H1 (cell line): ENCODE measurements around the gene FAT1. TPM values are rescaled to one million over a fixed set of nuclear protein-coding genes. Genes with fewer than 3 reads are reported as not detected.

ENCODE experiments used
- CTCF ChIA-PET: fragments of 300-600 bp; sonication (Branson Sonifier 250); formaldehyde crosslinking; loops from one replicate; lab custom pipeline; 2021; ENCODE audit not compliant: partially characterized antibody; lab: Charles Lee
- POLR2A ChIA-PET: fragments of 300-600 bp; sonication (Branson Sonifier 250); formaldehyde crosslinking; loops from one replicate; lab custom pipeline; 2021; ENCODE audit warnings: inconsistent platforms; ENCODE audit not compliant: partially characterized antibody; lab: Charles Lee
- DNase-seq, 2 experiments: peaks; one replicate each; pipeline versions ENCODE4 v3.0.0 to v3.0.0-alpha.2; 2010 to 2022; ENCODE audit warnings: low spot score in 2 of 2, low read depth in 1 of 2, mixed read lengths in 1 of 2
- FAIRE-seq: peaks from 2 replicates; lab custom pipeline; 2011; peaks lifted over from hg19 to GRCh38; lab: Jason Lieb, UNC
- H2AFZ ChIP-seq: 2 replicates; pipeline ENCODE4 v1.8.1; 2012; ENCODE audit warnings: low read length, inconsistent platforms
- H2AK5ac ChIP-seq: 2 replicates; pipeline ENCODE4 v1.6.1; 2013; ENCODE audit warnings: low read depth, low read length
- H2BK120ac ChIP-seq: replicated peaks from 2 replicates; pipeline ENCODE3; 2013; ENCODE audit warnings: low read depth, low read length, inconsistent platforms
- H2BK12ac ChIP-seq: 2 replicates; pipeline ENCODE4 v1.6.1; 2013; ENCODE audit warnings: low read depth, low read length
- H2BK15ac ChIP-seq: 2 replicates; pipeline ENCODE4 v1.6.1; 2013; ENCODE audit warnings: low read length
- H2BK20ac ChIP-seq: 2 replicates; pipeline ENCODE4 v1.6.1; 2013; ENCODE audit warnings: low read length
- H2BK5ac ChIP-seq: 2 replicates; pipeline ENCODE4 v1.6.1; 2013; ENCODE audit warnings: low read depth, low read length
- H3K14ac ChIP-seq: 2 replicates; pipeline ENCODE4 v1.6.1; 2013; ENCODE audit warnings: inconsistent platforms; ENCODE audit not compliant: insufficient read length
- H3K18ac ChIP-seq: 2 replicates; pipeline ENCODE4 v1.6.1; 2013; ENCODE audit warnings: low read length; ENCODE audit errors: extremely low read depth
- H3K23ac ChIP-seq: 2 replicates; pipeline ENCODE4 v1.6.1; 2013; ENCODE audit warnings: inconsistent platforms; ENCODE audit not compliant: insufficient read length
- H3K23me2 ChIP-seq: 2 replicates; pipeline ENCODE4 v1.6.1; 2013; ENCODE audit warnings: low read depth, low read length
- H3K27ac ChIP-seq: 2 replicates; pipeline ENCODE4 v1.6.1; 2011; ENCODE audit warnings: low read depth, low read length, inconsistent platforms
- H3K27me3 ChIP-seq, 4 experiments: replicated peaks in 1 of 4; 1 replicate in 1 of 4; 2 replicates in 3 of 4; pipeline versions ENCODE4 v1.6.1 to v1.8.1; 2011 to 2013; ENCODE audit warnings: low read length in 3 of 4, mild to moderate bottlenecking in 3 of 4, inconsistent platforms in 2 of 4, mixed read lengths in 2 of 4, moderate library complexity in 1 of 4; ENCODE audit not compliant: control insufficient read depth in 3 of 4, insufficient read depth in 3 of 4; ENCODE audit errors: extremely low read depth in 1 of 4
- H3K36me3 ChIP-seq, 4 experiments: 2 replicates each; pipeline versions ENCODE4 v1.6.1 to v1.8.1; 2011 to 2013; ENCODE audit warnings: mild to moderate bottlenecking in 4 of 4, low read length in 3 of 4, moderate library complexity in 2 of 4, control low read depth in 1 of 4, inconsistent platforms in 1 of 4; ENCODE audit not compliant: insufficient read depth in 4 of 4, control insufficient read depth in 2 of 4
- H3K4ac ChIP-seq: replicated peaks from 2 replicates; pipeline ENCODE3; 2013; ENCODE audit warnings: low read length, low read depth, mixed read lengths, inconsistent platforms; ENCODE audit not compliant: insufficient read length
- H3K4me1 ChIP-seq, 4 experiments: replicated peaks in 1 of 4; 1 replicate in 1 of 4; 2 replicates in 3 of 4; pipeline versions ENCODE4 v1.6.1 to v1.8.1; 2011 to 2013; ENCODE audit warnings: low read length in 3 of 4, inconsistent platforms in 2 of 4, mixed read lengths in 1 of 4; ENCODE audit not compliant: insufficient read depth in 4 of 4, control insufficient read depth in 3 of 4
- H3K4me2 ChIP-seq, 2 experiments: 2 replicates each; pipeline versions ENCODE4 v1.6.1 to v1.8.1; 2011 to 2013; ENCODE audit warnings: low read depth in 2 of 2, low read length in 2 of 2, control low read depth in 1 of 2, inconsistent platforms in 1 of 2, mild to moderate bottlenecking in 1 of 2; ENCODE audit not compliant: insufficient read depth in 1 of 2
- H3K4me3 ChIP-seq, 4 experiments: fragments of 200-600, 300-600 bp in 1 of 4; sonication (generic), shearing (Covaris generic), sonication (Bioruptor Twin) in 1 of 4; 2 replicates each; pipeline versions ENCODE4 v1.5.1 to v1.8.1; 2011 to 2016; ENCODE audit warnings: low read length in 4 of 4, low read depth in 3 of 4, control low read depth in 2 of 4, inconsistent platforms in 2 of 4, mild to moderate bottlenecking in 2 of 4, mixed read lengths in 1 of 4, moderate library complexity in 1 of 4; ENCODE audit not compliant: insufficient read depth in 2 of 4; ENCODE audit errors: extremely low read depth in 1 of 4
- H3K56ac ChIP-seq: replicated peaks from 2 replicates; pipeline ENCODE3; 2013; ENCODE audit warnings: low read depth, mild to moderate bottlenecking, mixed read lengths, low read length, inconsistent platforms; ENCODE audit not compliant: insufficient read length
- H3K79me1 ChIP-seq: 2 replicates; pipeline ENCODE4 v1.6.1; 2013; ENCODE audit warnings: low read depth, low read length, control low read depth
- H3K79me2 ChIP-seq, 2 experiments: 2 replicates each; pipeline versions ENCODE4 v1.6.1 to v1.8.1; 2012 to 2013; ENCODE audit warnings: low read length in 2 of 2, mild to moderate bottlenecking in 2 of 2, inconsistent platforms in 1 of 2; ENCODE audit not compliant: insufficient read depth in 2 of 2, control insufficient read depth in 1 of 2
- H3K9ac ChIP-seq, 4 experiments: replicated peaks in 1 of 4; 1 replicate in 1 of 4; 2 replicates in 3 of 4; pipeline versions ENCODE4 v1.6.1 to v1.8.1; 2011 to 2013; ENCODE audit warnings: low read depth in 3 of 4, low read length in 3 of 4, control low read depth in 2 of 4, mild to moderate bottlenecking in 2 of 4, moderate library complexity in 2 of 4, inconsistent platforms in 1 of 4; ENCODE audit errors: extremely low read depth in 1 of 4
- H3K9me3 ChIP-seq, 2 experiments: 2 replicates each; pipeline versions ENCODE4 v1.6.1 to v1.8.1; 2012 to 2013; ENCODE audit warnings: mild to moderate bottlenecking in 2 of 2, moderate library complexity in 2 of 2, control low read depth in 1 of 2, inconsistent platforms in 1 of 2, low read depth in 1 of 2, low read length in 1 of 2, mixed read lengths in 1 of 2; ENCODE audit not compliant: insufficient read depth in 2 of 2
- H4K20me1 ChIP-seq, 2 experiments: replicated peaks in 1 of 2; 2 replicates each; pipeline versions ENCODE3 to v1.8.1; 2011 to 2013; ENCODE audit warnings: inconsistent platforms in 2 of 2, low read length in 2 of 2, mild to moderate bottlenecking in 1 of 2; ENCODE audit not compliant: insufficient read depth in 2 of 2, control insufficient read depth in 1 of 2
- H4K5ac ChIP-seq: 2 replicates; pipeline ENCODE4 v1.6.1; 2013; ENCODE audit warnings: low read length, low read depth, mixed read lengths, inconsistent platforms; ENCODE audit not compliant: insufficient read length
- H4K8ac ChIP-seq: 2 replicates; pipeline ENCODE4 v1.8.0; 2013; ENCODE audit warnings: mild to moderate bottlenecking, moderate library complexity, low read length, inconsistent platforms; ENCODE audit not compliant: insufficient read depth; ENCODE audit errors: extremely low read depth
- H4K91ac ChIP-seq: replicated peaks from 2 replicates; pipeline ENCODE3; 2013; ENCODE audit warnings: low read length, mixed read lengths, inconsistent platforms; ENCODE audit not compliant: insufficient read length
- SP2 ChIP-seq: IDR thresholded peaks from 2 replicates; pipeline ENCODE4 v1.6.1; 2012; ENCODE audit warnings: mild to moderate bottlenecking, low read length, inconsistent platforms
- WGBS, 2 experiments: shearing (Covaris generic) in 1 of 2; methylation state at CpG; one replicate each; pipeline versions ENCODE4 v1.1.6 to v1.1.7; 2013 to 2015; ENCODE audit warnings: low lambda C conversion rate in 2 of 2, mixed read lengths in 2 of 2, inconsistent platforms in 1 of 2, low coverage in 1 of 2, missing lambda C conversion rate in 1 of 2; ENCODE audit not compliant: insufficient replicate concordance in 2 of 2, insufficient coverage in 1 of 2, insufficient read length in 1 of 2; ENCODE audit errors: extremely low coverage in 1 of 2, missing lambda C conversion rate in 1 of 2; 5-methylcytosine and 5-hydroxymethylcytosine counted together
- polyA plus RNA-seq, 7 experiments: library from polyadenylated mRNA; depleted of rRNA in 3 of 7; stranded (reverse) in 5 of 7; unstranded in 2 of 7; fragments of >200 nt in 5 of 7; fragments of 200-250 nt in 2 of 7; gene quantifications; 1 replicate in 5 of 7; 2 replicates in 1 of 7; 4 replicates in 1 of 7; pipeline versions ENCODE4 v1.2.1 to v1.2.3, GENCODE V29; 2011 to 2013; ENCODE audit warnings: missing spikeins in 2 of 7, mixed read lengths in 2 of 7
- total RNA-seq: library from RNA; stranded (reverse); fragmentation: NEBNext Ultra II Directional; extraction: Animal tissue kit (Norgen Biotek cat#: 25700); gene quantifications from 2 replicates; pipeline ENCODE4 v1.2.1, GENCODE V29; 2021

The FAT1 gene
- total and polyA plus RNA-seq, 2 of the 8 experiments (the other 6 are each of a cell fraction or from before 2014, with no cell fraction given) = 94.4 to 137 TPM

DNA sequence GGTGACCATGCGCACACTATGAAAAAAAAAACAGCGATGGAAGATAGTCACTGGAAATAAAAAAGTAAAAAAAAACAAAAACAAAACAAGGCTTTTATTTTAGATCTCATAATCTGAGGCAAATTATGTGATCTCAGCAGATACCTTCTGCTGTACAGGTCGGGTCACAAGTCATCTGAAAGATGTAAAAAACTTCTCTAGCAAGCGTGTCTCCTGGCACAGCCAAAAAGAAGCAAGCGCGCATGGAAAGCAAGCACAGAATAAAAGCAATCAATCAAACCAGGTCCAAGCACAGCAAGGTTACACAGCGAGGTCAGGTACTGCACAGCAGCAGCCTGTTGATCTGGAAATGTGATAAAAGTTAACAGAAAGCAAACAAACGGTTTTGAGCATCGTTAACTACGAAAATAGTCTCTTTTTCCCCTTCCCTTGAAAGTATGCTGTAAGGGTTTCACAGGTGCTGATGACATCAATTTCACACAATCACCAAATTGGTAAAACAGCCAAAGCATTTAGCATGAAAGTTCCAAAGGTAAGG, 89.0 kb downstream of the FAT1 start:
- POLR2A ChIA-PET = no interaction called here
- H4K20me1 ChIP-seq = no peaks in the 10 kb centered on the region

More for the DNA sequence above, 89.0 kb downstream of the FAT1 start:
- Histone ChIP-seq H3K79me2 (no peaks in the 10 kb centered on the region), H3K4me3 (no peak overlapping the region), H4K5ac (peak overlapping the region; percentile 42), H3K27ac (no peak overlapping the region), H3K9ac (no peak overlapping the region), H2AFZ (no peak overlapping the region), H2BK20ac (peak overlapping the region; percentile 56), H2BK5ac (peak overlapping the region; percentile 71; the same call in 1 of the 2 replicates), H3K79me1 (no peaks in the 10 kb centered on the region; the same call in 1 of the 2 replicates), H4K91ac (peak overlapping the region; percentile 70), H4K8ac (no peak overlapping the region), H3K18ac (no peak overlapping the region), H3K23me2 (no peaks in the 10 kb centered on the region; the same call in 1 of the 2 replicates), H3K4me1 (peaks cover 3 to 11% (median 10%) of the 10 kb centered on the region in 4 experiments; a peak in 4 of 7 replicates), H2BK120ac (peak overlapping the region; percentile 71), H3K4ac (peak overlapping the region; percentile 64), H3K56ac (peak overlapping the region; percentile 14), H3K27me3 (no peaks in the 10 kb centered on the region), H2BK15ac (no peak overlapping the region), H3K14ac (no peak overlapping the region), H3K36me3 (peaks cover 9 to 65% (median 18%) of the 10 kb centered on the region in 4 experiments; a peak in 6 of 8 replicates), H3K23ac (no peak overlapping the region), H3K4me2 (peak overlapping the region in 1 of 2 experiments; percentile 37; a peak in 2 of 4 replicates), H2AK5ac (peak overlapping the region; percentile 3; the same call in 1 of the 2 replicates), H2BK12ac (peak overlapping the region; percentile 82), H3K9me3 (no peaks in the 10 kb centered on the region; a peak in 1 of 4 replicates)
- CTCF ChIA-PET = interaction anchor here (0.9 to 1.0 kb wide), 2 partner anchors 47 to 84 kb away, joined by 3 to 4 read pairs; no protein-coding TSS in a partner anchor
- no peak for DNase-seq
- FAIRE-seq = no peak
- 77% methylated on average over 10 of the region's 10 CpGs; no CpG with 5 or more reads in 1 of the 2 experiments for WGBS, 2 experiments
- no peak for TF ChIP-seq SP2
